OCI-M2 (cell line): ENCODE data around the gene MRTFA.

ENCODE experiments used
- DNase-seq: peaks from one replicate; lab custom pipeline; 2025; ENCODE audit not compliant: unreplicated experiment; lab: John Stamatoyannopoulos, UW

The MRTFA gene

GRCh38 chr22:40366068-40366467 lies 270.5 kb downstream of the MRTFA start:
- no peak for DNase-seq

DNA sequence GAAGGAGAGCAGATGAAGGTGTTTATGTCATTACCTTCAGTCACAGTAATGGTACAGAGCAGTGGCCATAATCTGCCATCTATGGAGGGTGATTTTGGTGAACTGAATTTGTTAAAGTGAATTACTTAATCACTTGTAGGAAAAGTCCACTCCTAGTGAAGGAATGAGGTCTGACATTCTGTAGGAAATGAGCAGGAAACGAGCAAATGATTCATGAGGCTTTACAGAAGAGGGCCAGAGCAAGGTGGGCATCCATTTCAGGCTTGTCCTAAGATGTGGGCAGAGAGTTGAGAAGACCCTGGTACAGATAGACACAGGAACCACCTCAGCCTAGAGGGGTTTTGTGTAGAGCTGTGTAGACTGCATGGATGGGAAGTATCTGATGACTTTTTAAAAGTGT lies 272.1 kb downstream of the MRTFA start:
- no peak for DNase-seq

GRCh38 chr22:40363059-40363458 lies 273.5 kb downstream of the MRTFA start:
- no peak for DNase-seq

GRCh38 chr22:40361100-40361499 lies 275.4 kb downstream of the MRTFA start:
- no peak for DNase-seq
